ENCODE data around the gene EGFLAM.

Gene EGFLAM

GRCh38 chr5:38423276-38424147, 165.2 kb downstream of the EGFLAM start:
- DNase-seq, result no peak

GRCh38 chr5:38424148-38425060, 166.0 kb downstream of the EGFLAM start:
- no peak for DNase-seq

GRCh38 chr5:38426490-38426889, 168.1 kb downstream of the EGFLAM start:
- DNase-seq, result no peak

GRCh38 chr5:38426986-38427950, 168.9 kb downstream of the EGFLAM start:
- DNase-seq, result no peak

- DNase-seq, result no peak
Observed at GRCh38 chr5:38431242-38431853, 173.0 kb downstream of the EGFLAM start.

- no peak for DNase-seq
Observed at GRCh38 chr5:38433160-38433861, 175.0 kb downstream of the EGFLAM start.

GRCh38 chr5:38434966-38435705, 176.8 kb downstream of the EGFLAM start:
- DNase-seq, result no peak

- no peak for DNase-seq
Observed at GRCh38 chr5:38438757-38439156, 180.4 kb downstream of the EGFLAM start.

GRCh38 chr5:38441453-38442246, 183.3 kb downstream of the EGFLAM start:
- peak; percentile 91 for DNase-seq

- no peak for DNase-seq
Observed at GRCh38 chr5:38442247-38442573, 183.9 kb downstream of the EGFLAM start.

- peak; percentile 43 for DNase-seq
Observed at GRCh38 chr5:38443390-38443789, 185.0 kb downstream of the EGFLAM start.

- DNase-seq, result no peak
Observed at GRCh38 chr5:38445374-38446028, 187.1 kb downstream of the EGFLAM start.

GRCh38 chr5:38446029-38446522, 187.7 kb downstream of the EGFLAM start:
- no peak for DNase-seq

- DNase-seq, result no peak
Observed at GRCh38 chr5:38447056-38447455, 188.7 kb downstream of the EGFLAM start.

- DNase-seq, result no peak
Observed at GRCh38 chr5:38447786-38448185, 189.4 kb downstream of the EGFLAM start.

GRCh38 chr5:38448568-38449350, 190.4 kb downstream of the EGFLAM start:
- no peak for DNase-seq

GRCh38 chr5:38450627-38451026, 192.3 kb downstream of the EGFLAM start:
- DNase-seq, result no peak

- DNase-seq, result no peak
Observed at GRCh38 chr5:38451074-38451725, 192.8 kb downstream of the EGFLAM start.
